Measurements from ENCODE around the gene ZDHHC8.

The ZDHHC8 gene

GRCh38 chr22:20128902-20129746 is 2.5 kb upstream of the ZDHHC8 start:
- FAIRE-seq, result no peak
- no peak for DNase-seq (ENCODE audit: low spot score)

DNA sequence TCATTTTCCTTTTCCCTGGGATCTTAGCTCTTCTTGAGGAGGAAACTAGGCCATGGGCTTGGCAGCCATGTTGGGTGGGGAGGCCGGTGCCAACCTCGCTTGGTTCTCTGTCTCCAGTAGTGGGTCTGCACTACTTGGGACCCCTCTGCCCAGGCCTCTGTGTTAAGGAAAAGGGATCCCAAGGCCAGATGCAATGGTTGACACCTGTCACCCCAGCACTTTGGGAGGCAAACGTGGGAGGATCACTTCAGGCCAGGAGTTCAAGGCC is 1.9 kb upstream of the ZDHHC8 start:
- FAIRE-seq (no peak), DNase-seq (ENCODE audit: low spot score) (no peak)

DNA sequence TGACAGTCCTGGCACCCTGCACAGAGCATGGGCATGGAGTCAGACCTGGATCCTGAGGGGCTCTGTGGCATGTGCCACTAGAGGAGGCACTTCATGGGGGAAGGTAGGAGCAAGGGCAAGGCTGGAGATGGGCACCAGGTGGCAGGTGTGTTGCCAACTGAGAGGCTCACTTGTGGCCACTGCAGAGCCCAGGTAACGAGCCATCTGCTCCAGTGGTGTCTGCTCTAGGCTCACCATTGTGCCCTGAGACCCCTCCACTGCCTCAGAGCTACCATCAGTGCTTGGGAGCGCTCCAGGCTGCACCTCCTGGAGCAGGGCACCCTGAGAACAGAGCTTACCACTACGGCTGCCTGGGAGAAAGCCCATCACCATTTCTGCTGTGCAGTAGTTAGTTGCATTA is 1.3 kb upstream of the ZDHHC8 start:
- FAIRE-seq, result no peak
- DNase-seq (ENCODE audit: low spot score), result no peak

GRCh38 chr22:20130731-20131596 is 640 bp upstream of the ZDHHC8 start:
- DNase-seq (ENCODE audit: low spot score), result no peak
- FAIRE-seq, result no peak

- DNase-seq (ENCODE audit: low spot score) (no peak), FAIRE-seq (no peak)
These were observed 468 bp downstream of the ZDHHC8 start for GRCh38 chr22:20131859-20132685.

DNA sequence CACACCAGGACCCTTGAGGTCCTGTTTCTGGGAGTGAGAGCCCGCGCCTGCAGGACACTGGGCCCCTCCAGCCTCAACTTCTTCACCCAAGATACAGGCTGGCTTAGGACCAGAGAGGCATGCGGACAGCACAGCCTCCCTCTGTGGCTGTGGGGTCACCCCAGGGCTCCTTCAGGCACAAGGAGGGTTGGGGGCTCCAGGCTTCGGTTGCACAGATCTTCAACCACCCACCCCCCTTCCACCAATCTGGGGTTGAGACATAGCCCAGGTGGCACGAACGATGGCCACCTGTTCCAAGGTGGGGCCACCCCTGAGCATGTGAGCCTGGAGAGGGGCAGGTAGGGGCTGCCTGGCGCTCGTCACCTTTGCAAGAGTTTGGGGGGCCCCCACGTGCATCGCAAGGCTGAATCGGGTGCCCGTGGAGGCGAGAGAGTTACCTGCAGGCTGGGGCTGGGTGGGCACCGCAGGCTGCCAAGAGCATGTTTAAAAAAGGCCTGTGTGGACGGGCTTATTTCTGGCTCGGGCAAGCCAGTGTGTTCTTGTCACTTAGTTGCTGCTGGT is 1.2 kb downstream of the ZDHHC8 start:
- FAIRE-seq (no peak), DNase-seq (ENCODE audit: low spot score) (no peak)

DNA sequence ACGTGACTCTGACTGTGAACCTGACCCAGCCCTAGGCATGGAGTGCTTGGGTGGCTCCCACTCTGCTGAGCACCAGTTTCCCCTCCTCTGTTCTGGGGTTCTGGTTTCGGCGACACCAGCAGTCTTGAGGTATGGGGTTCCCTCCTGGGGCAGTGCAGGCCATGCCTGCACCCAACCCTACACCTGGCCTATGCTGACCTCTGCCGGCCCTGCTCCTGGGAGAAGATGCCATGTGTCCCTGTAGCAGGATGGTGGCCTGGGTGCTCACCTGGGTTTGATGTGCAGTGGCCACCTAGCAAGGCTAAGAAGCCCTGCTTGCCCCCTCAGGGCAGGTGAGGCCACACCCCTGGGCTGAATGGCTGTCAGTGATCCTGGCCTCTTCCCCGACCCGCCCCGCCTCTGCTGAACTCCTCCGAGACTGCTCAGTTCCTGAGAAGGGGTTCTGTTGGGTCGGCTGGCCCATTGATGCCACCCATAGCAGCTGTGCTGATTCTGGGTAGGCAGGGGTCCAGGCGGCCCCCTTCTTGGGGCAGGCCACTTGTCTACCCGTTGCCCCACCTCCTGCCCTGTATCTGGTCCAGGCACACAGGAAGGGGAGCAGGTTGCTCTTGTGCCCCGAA is 2.4 kb downstream of the ZDHHC8 start:
- DNase-seq (ENCODE audit: low spot score) (no peak), FAIRE-seq (no peak)

GRCh38 chr22:20135265-20135664 is 3.7 kb downstream of the ZDHHC8 start:
- FAIRE-seq (no peak), DNase-seq (ENCODE audit: low spot score) (no peak)

DNA sequence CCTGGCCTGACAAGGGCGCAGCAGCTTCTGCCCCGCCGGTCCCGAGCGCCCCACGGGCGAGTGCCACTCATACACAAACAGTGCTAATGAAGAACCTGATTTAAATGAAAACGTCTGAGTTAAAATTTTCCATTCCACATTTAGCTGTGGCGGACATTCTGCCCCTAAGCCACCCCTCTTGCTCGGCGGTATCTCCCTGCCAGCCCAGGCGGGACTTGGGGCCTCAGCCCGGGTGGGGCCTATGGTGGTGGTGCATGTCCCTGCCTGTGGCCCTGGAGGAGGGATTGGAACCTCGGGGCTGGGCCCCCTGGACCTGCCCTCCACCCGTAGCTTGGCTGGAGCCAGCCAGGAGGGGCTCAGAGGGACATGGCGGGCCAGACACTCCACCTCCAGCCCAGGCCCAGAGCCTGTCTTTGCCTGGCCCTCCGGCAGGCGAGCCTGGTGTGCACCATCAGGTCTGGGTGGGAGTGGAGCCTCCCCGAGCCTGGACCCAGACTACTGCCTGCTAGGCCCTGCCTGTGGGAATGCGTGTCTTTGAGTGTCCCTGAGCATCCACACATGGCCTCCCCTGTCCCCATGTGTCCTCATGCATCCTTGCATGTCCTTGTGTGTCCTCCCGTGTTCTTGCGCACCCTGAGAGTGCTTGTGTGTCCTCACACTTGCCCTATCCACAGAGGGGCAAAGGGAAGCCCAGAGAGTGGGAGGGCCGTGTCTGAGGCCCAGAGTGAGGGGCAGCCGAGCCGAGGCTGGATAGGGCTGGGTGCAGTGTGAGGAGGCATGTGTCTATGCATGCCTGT is 4.4 kb downstream of the ZDHHC8 start:
- FAIRE-seq, result no peak

DNA sequence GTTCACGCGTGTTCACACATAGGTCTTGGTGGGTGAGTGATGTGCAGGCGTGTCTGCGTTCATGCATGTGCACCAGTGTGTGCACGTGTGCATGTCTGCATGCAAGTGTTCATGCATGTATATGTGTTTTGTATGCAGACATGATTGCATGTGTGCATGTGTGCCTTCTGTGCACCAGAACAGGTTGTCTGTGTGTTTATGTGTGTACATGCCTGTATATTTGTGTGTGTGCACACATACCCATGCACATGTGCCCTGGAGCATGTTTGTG is 4.9 kb downstream of the ZDHHC8 start:
- DNase-seq (ENCODE audit: low spot score) (no peak), FAIRE-seq (no peak)

More for the DNA sequence above, 4.4 kb downstream of the ZDHHC8 start:
- DNase-seq (ENCODE audit: low spot score), result no peak

GRCh38 chr22:20137113-20137512 is 5.5 kb downstream of the ZDHHC8 start:
- DNase-seq (ENCODE audit: low spot score) (no peak), FAIRE-seq (no peak)

DNA sequence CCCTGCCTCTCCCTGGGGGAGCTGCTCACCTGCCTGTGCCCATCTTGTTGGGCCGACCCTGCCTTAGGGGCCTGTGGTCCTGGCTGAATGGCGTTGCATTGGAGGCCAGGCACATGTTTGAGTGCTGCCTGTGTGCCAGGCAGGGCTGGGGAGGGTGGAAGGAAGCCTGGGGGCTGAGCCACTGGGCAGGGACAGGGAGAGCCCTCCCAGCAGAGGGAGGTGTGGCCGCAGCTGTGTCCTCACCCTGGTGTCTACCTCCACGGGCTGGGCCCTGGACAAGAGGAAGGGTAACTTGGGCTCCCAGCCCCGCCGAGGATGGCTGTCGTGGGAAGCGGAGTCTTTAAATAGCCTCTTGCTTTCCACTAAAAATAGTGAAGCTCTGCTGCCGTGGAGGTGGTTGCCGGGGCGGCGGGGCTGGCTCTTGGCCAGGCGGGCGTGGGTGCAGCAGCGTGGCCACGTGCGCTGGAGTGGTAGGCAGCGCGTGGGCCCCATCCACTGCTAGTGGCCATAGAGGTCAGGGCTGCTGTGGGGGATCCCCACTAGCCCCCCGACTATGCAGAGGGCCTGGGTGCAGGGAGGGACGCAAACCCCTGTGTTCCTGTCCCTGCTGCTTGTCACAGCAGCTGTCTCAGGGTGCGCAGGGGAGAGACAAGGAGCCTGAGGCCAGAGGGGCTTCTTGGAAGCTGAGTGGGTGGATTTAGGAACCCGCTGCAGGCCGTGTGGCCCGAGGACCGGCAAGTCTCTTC is 6.2 kb downstream of the ZDHHC8 start:
- FAIRE-seq, result no peak

DNA sequence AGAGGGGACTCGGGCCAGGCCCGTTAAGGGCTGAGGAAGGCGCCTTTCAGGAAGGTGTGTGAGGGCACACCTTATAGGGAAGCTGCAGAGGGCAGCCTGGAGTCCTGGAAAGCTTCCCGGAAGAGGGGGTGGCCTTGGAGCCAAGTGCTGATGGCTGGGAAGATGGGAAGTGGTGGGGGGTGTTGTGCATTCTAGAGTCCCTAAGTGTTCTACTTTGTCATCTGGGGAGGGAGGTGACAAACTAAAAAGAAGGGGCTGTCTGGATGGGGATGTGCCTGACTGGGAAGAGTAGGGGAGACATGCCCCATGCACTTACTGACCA is 6.8 kb downstream of the ZDHHC8 start:
- FAIRE-seq (no peak), DNase-seq (ENCODE audit: low spot score) (no peak)

More for the DNA sequence above, 6.2 kb downstream of the ZDHHC8 start:
- DNase-seq (ENCODE audit: low spot score), result no peak

- no peak for FAIRE-seq
- DNase-seq (ENCODE audit: low spot score), result no peak
These were observed 7.3 kb downstream of the ZDHHC8 start for GRCh38 chr22:20138868-20139267.

DNA sequence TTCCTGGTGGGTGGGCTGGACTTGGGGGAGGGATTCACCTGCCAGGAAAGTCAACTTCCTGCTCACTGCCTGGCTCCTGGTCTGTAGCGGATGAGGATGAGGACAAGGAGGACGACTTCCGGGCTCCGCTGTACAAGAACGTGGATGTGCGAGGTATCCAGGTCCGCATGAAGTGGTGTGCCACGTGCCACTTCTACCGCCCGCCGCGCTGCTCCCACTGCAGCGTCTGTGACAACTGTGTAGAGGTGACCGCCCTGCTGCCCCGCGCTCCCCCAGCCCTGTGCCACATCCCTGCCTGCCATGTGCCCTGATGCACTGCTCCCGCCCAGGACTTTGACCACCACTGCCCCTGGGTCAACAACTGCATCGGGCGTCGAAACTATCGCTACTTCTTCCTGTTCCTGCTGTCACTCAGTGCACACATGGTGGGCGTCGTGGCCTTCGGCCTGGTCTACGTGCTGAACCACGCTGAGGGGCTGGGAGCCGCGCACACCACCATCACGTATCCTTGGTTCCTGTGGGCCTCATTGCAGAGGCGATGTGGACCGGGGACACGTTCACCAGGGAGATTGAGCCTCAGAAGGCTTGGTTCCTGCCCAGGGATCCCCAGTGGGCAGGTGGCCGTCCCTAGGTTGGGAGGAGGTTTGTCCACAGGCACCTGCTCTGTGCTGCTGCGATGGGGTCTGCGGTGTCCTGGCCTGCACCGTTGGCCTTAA is 7.9 kb downstream of the ZDHHC8 start:
- no peak for DNase-seq (ENCODE audit: low spot score)
- no peak for FAIRE-seq

GRCh38 chr22:20140107-20140445 is 8.5 kb downstream of the ZDHHC8 start:
- DNase-seq (ENCODE audit: low spot score), result no peak
- no peak for FAIRE-seq

DNA sequence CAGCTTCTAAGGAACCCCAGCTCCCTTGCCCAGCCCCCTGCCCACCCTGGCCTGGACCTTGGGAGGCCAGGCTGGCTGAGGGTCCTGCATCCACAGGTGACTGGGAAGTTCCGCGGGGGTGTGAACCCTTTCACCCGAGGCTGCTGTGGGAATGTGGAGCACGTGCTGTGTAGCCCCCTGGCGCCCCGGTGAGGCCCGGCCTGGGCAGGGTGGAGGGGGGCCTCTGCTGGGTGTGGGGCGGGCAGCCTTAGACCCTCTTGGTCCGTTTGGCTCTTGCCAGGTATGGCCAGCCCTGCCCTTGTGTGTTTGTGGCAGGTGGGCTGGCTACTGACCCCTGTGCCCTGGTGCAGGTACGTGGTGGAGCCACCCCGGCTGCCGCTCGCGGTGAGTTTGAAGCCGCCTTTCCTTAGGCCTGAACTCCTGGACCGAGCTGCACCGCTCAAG is 8.9 kb downstream of the ZDHHC8 start:
- FAIRE-seq (no peak), DNase-seq (ENCODE audit: low spot score) (no peak)

- FAIRE-seq, result peak; percentile 90
These were observed 9.8 kb downstream of the ZDHHC8 start for GRCh38 chr22:20141186-20142077.

More at GRCh38 chr22:20141186-20142077, 9.8 kb downstream of the ZDHHC8 start:
- peak; percentile 85 for DNase-seq (ENCODE audit: low spot score)
